DMS53 treated with DMSO at 0.1 percent for 48 hours (cell line): Measurements from ENCODE around the gene CCN5.
"Not testable (repeated sequence)": the region's sequence is repeated elsewhere in the genome, so short reads cannot be mapped to it uniquely, and the experiment has no call there.

Experiments
- DNase-seq: peaks from one replicate; lab custom pipeline; 2025; ENCODE audit not compliant: unreplicated experiment; lab: John Stamatoyannopoulos, UW

The CCN5 gene

GRCh38 chr20:44756011-44756688 is 41.0 kb downstream of the CCN5 start:
- no peak for DNase-seq

DNA sequence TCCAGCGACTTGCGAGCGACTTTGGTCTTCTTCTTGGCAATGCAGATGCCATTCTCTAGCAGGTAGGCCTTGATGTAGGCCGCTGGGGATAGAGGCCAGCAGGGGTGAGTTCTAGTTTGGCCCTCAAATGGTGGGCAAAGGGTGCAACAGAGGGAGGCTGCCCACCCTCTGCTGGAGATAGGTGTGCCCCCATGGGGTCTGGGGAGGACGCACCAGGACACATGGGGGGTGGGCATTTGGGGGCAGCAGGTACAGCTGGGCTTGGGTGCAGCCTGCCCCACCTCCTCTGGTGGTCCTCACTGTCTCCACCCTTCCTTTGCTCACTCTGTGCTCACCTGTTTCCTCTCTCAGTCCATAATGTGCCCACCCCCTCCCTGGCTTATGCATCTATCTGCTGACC is 41.8 kb downstream of the CCN5 start:
- DNase-seq: no peak

DNA sequence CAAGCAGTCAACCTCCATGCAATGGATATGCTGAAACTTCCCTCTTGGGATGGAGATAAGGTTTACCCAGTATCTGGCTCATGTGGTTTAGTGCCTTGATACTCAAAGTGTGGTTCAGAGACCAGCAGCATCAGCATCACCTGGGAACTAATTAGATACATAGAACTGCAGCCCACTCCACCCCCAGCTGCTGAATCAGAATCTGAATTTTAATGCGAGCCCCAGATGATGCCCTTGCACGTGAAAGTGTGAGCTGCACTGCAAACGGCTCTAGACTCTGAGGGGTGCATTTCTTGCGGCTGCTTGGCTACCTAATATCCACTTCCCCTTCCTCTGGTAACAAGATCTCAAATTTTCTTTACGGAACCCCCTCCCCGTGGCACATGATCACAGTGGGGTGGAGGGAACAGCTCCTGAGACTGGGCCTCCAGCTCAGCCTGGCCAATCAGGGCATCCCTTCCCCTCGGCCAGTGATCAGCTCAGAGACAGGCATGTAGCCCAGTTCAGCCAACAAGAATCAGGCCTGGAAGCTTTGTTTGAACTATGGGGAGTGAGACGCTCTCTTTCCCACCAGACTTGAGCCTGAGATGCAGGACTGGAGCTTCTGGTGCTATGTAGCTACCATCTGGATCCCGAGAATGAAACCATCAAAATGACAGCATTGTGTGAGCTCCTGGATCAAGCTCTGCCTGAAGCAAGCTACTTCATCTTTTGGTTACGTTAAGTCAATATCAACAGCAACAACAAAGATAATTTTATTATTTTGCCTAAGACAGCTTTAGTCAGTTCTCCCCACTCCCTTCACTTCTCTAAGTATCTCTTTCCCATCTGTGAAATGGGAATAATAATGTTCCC is 43.3 kb downstream of the CCN5 start:
- DNase-seq: no peak

- no peak for DNase-seq
Measured at GRCh38 chr20:44759595-44759994, 44.4 kb downstream of the CCN5 start.

GRCh38 chr20:44761423-44761822 is 46.3 kb downstream of the CCN5 start:
- DNase-seq: no peak

DNA sequence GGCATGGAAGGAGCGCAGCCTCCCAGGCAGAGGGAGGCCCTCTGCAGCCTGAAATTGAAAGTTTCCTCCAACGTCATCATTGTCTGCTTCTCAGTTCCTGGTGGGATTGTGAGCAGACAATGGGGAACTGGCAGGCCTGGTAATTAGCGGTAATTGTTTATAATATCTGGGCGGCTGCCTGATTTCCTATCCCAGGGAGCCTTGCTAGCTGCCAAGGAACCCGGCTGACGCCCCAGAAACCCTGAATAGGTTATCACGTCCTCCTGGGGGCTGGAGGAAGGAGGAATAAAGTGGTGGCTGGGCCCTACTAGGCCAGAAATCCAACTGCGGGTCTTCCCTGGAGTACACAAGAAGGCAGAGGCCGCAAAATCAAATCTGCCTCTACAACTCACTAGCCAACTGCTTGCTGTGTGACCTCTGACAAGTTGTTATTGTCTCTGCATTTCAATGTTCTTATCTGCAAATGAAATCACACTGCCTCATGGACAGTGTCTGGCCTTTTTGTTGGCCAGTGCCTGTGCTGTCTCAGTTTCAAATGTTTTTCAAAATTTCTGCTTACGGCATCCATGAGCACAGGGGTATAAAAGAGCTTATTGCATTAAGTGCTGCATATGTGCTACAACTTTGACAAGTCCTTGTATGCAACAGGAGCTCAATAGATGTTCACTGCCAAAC is 47.4 kb downstream of the CCN5 start:
- no peak for DNase-seq

GRCh38 chr20:44763798-44764197 is 48.6 kb downstream of the CCN5 start:
- not testable (repeated sequence) for DNase-seq

- DNase-seq: no peak
Measured at GRCh38 chr20:44765091-44765490, 49.9 kb downstream of the CCN5 start.

- DNase-seq: no peak
Measured at GRCh38 chr20:44765701-44766347, 50.7 kb downstream of the CCN5 start.

- DNase-seq: no peak
Measured at GRCh38 chr20:44768256-44768655, 53.1 kb downstream of the CCN5 start.

DNA sequence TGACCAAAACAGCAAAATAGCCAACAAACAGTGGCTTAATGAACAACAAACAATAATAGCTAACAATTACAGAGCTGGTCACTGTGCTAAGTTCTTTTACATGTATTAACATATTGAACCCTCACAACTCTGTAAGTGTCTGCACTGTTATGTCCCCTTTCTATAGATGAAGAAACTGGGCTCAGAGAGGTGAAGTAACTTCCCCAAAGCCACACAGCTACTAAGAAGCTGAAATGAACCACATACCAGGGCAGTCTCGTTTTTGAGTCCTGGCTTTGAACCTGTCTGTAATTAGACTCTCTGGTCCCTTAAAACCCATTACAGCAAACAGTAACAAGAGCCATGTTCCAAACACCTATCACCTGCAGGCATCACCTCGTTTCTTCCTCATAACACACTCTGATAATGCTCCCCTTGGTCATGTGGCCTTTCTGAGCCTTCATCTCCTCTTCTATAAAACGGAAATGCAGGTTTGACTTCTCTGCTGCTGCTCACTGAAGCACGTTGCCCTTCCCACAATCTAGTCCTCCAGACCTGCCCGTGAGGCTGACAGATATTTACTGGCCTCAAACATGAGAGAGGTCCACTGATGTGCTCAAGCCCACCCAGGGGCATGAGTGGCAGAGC is 53.8 kb downstream of the CCN5 start:
- no peak for DNase-seq

GRCh38 chr20:44769481-44769863 is 54.3 kb downstream of the CCN5 start:
- DNase-seq: no peak

GRCh38 chr20:44770484-44771171 is 55.5 kb downstream of the CCN5 start:
- no peak for DNase-seq

DNA sequence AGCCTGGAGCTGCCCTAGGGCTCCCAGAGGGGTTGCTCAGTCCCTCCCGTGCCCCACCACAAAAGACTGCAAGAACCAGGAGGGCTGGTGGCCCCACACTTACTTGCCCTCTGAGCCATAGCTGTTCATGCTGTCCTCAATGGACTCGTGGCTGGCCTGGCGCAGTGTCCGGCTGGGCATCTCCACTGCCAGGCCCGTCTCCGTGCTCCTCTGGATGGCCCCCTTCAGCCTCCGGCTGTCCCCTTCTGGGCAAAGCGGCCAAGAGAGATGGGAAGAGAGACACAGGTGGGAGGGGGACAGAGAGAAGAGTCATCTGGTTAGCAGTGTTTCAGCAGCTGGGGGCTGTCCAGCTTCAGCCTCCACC is 56.0 kb downstream of the CCN5 start:
- no peak for DNase-seq

DNA sequence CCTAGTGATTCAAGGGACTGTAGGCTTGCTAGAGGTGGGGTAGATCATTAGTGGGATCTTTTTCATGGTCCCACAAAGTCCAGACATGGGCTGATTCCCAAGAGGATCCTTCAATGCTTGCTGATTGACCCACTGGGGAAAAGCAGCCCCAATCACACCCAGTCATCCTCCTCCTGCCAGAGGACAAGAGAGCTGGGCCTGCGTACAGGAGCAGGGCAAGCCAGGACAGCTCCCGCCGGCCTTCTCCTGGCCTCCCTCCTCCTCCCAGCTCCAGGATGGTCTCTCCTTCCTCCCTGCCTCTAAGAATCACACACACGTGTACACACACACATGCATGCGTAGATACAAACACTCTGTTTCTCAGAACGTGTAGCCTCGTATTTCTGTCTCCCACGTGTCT is 57.5 kb downstream of the CCN5 start:
- no peak for DNase-seq

DNA sequence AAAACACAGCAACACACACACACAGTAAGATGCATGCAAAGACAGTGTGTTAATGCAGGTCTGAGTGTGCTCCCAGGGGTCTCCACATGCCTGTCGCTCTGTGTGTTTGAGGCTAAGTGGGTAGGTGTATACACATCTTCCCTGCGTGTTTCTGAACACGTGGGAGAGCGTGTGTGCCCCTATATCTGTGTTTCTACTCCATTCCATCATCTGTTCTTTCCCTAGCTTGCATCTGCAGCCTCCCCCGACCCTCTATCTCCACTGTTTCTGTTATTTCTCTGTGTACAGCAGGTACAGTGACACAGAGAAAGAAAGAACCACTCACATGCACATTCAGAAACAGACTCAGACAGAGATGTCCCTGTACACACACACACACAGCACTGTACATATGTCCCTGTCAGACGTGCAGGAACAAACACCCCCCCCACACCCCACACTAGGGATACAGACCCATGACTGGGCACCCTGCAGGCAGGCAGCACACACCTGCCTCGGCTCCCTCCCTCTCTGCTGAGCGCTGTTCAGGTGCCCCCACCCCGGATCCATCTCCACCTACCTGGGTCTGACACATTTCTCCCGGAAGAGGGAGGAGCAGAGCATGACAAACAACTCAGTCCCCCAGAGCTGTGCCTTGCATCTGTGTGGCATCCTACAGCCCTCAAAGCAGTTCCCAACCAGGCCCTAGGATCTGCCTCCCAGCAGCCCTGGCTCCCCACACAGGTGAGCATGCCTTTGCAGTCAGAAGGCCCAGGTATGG is 58.1 kb downstream of the CCN5 start:
- DNase-seq: no peak

DNA sequence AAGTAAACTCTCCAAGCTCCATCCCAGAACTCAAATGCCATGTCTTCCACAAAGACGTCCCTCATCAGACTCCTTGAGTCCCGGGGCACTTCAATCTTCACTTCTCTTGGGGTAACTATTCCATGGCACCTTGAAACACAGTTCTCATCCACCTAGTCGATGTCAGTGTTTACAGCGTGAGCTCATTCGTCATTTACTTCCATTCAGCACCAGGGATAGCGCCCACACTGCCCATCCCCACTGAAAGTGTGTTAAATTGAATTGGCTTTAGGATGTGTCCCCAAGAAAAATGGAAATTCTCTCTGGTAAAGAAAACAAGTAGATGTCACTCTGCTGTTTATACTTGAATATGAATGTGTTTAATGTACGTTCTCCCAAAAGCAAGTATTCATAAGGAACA is 61.8 kb downstream of the CCN5 start:
- no peak for DNase-seq
